ENCODE results near the gene MID1. TPM values are rescaled to one million over a fixed set of nuclear protein-coding genes. Genes with fewer than 3 reads are reported as not detected.

MID1 gene
- polyA plus RNA-seq, 2 of the 4 experiments (the other 2 are of a cell fraction), result 59.5 to 106 TPM

DNA sequence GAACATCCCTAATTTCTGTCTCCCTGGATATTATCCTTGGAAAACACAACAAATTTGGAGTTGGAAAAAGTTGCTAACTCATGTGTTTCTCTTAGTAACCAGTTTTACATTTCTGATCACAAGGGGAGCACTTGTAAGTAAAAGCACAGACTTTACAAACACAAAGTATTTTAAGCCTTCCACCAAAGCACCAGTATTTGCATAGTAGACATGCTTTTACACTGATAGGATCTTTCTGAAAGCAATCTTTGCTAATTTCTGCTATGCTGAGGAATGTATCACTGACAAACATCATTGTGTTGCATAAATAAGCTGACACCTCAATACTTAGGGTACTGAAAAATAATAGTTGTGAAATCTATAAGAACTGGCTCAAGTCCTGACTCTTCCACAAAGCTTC, 100.6 kb downstream of the MID1 start:
- Histone ChIP-seq H3K27ac (peak overlapping the region in 1 of 2 experiments; percentile 22; a peak in 3 of 6 replicates), H3K9me3 (no peaks in the 10 kb centered on the region), H3K4me1 (peaks cover 30% of the 10 kb centered on the region), H3K4me2 (no peak overlapping the region), H3K4me3 (no peak overlapping the region)
- TF ChIP-seq BHLHE40 (IDR thresholded peaks at IDR 0.05; ENCODE audit: low read depth, low read length) (no peak), NFE2L2 (conservative IDR thresholded peaks at IDR 0.05; ENCODE audit: low read length) (no peak), HOXA7 (CRISPR knock-in tag; IDR thresholded peaks at IDR 0.05) (no peak), HDAC2 (IDR thresholded peaks at IDR 0.05) (no peak), MAFK (IDR thresholded peaks at IDR 0.05; ENCODE audit: partially characterized antibody) (peak; percentile 28)
- ChIA-PET POLR2A (no interaction called here), CTCF (no interaction called here)
- DNase-seq (ENCODE audit: low read depth in 1 of 2, low spot score in 1 of 2), result no peak
- FAIRE-seq, result no peak
- no peak for ATAC-seq

DNA sequence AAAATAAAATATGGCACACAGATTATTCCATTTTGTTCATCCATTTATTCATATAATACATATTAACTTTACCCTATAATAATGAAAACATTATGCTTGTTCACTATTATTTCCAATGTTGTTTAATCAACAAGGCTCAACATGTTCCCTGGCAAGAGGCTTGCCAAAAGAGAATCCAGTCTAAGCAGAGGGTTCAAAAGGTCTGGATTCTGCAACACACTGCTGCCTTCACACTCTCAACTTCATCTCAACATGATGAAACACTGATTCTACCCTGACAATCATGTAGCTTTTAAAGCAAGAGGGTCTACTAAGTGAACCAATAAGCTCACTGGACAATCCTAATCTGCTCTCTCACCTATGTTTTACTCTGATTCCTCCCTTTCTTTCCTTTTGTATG, 101.1 kb downstream of the MID1 start:
- ChIA-PET POLR2A (no interaction called here), CTCF (no interaction called here)
- peaks cover 30% of the 10 kb centered on the region for H3K4me1 ChIP-seq
- no peak for DNase-seq (ENCODE audit: low read depth in 1 of 2, low spot score in 1 of 2)
- no peaks in the 10 kb centered on the region for H3K9me3 ChIP-seq
- H3K4me3 ChIP-seq, result no peak overlapping the region
- peak; percentile 18 for FAIRE-seq
- TF ChIP-seq CBX2 (IDR thresholded peaks at IDR 0.05; ENCODE audit: borderline replicate concordance, low read depth) (no peak), ESRRA (IDR thresholded peaks at IDR 0.05; ENCODE audit: borderline replicate concordance, low read length) (no peak), HEYL (CRISPR knock-in tag; IDR thresholded peaks at IDR 0.05) (no peak), ZSCAN20 (CRISPR knock-in tag; IDR thresholded peaks at IDR 0.05) (no peak)
- TF ChIP-seq, protein P1, sequence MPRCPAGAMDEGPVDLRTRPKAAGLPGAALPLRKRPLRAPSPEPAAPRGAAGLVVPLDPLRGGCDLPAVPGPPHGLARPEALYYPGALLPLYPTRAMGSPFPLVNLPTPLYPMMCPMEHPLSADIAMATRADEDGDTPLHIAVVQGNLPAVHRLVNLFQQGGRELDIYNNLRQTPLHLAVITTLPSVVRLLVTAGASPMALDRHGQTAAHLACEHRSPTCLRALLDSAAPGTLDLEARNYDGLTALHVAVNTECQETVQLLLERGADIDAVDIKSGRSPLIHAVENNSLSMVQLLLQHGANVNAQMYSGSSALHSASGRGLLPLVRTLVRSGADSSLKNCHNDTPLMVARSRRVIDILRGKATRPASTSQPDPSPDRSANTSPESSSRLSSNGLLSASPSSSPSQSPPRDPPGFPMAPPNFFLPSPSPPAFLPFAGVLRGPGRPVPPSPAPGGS (IDR thresholded peaks at IDR 0.05), result no peak
- no peak for ATAC-seq
- H3K4me2 ChIP-seq, result no peak overlapping the region
- H3K27ac ChIP-seq, result peak overlapping the region in 1 of 2 experiments; percentile 22; a peak in 3 of 6 replicates

DNA sequence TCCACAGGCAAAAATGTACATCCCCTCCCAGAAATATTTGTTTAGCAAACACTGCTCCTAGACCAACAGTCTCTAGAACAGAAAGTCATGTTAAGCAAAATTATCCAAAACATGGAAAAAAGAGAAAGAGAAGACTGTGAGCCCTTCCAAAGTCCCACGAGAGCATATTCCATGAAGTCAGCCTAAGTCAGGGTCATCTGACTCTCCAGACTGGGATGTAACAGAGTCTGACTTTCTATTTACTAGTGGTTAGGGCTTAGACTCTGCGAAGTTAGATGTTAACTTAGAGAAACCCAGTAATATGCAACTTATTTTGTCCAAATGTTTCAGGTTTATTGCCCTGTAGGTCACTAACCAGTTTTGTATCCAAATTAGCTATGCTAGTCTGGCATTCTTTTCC, 102.3 kb downstream of the MID1 start:
- no peaks in the 10 kb centered on the region for H3K9me3 ChIP-seq
- ChIA-PET POLR2A (no interaction called here), CTCF (no interaction called here)
- peak overlapping the region; percentile 19; the same call in 2 of the 3 replicates for H3K4me2 ChIP-seq
- ATAC-seq, result no peak
- no peak overlapping the region for H3K4me3 ChIP-seq
- no peak for DNase-seq (ENCODE audit: low read depth in 1 of 2, low spot score in 1 of 2)
- peaks cover 35% of the 10 kb centered on the region for H3K4me1 ChIP-seq
- H3K27ac ChIP-seq, result peak overlapping the region; percentile 17 to 52; a peak in 3 of 6 replicates
- WGBS (ENCODE audit: missing lambda C conversion rate), result 59% methylated on average over 2 of the region's 2 CpGs
- TF ChIP-seq, protein P2, sequence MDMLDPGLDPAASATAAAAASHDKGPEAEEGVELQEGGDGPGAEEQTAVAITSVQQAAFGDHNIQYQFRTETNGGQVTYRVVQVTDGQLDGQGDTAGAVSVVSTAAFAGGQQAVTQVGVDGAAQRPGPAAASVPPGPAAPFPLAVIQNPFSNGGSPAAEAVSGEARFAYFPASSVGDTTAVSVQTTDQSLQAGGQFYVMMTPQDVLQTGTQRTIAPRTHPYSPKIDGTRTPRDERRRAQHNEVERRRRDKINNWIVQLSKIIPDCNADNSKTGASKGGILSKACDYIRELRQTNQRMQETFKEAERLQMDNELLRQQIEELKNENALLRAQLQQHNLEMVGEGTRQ (IDR thresholded peaks at IDR 0.05), result no peak
- TF ChIP-seq, protein P3, sequence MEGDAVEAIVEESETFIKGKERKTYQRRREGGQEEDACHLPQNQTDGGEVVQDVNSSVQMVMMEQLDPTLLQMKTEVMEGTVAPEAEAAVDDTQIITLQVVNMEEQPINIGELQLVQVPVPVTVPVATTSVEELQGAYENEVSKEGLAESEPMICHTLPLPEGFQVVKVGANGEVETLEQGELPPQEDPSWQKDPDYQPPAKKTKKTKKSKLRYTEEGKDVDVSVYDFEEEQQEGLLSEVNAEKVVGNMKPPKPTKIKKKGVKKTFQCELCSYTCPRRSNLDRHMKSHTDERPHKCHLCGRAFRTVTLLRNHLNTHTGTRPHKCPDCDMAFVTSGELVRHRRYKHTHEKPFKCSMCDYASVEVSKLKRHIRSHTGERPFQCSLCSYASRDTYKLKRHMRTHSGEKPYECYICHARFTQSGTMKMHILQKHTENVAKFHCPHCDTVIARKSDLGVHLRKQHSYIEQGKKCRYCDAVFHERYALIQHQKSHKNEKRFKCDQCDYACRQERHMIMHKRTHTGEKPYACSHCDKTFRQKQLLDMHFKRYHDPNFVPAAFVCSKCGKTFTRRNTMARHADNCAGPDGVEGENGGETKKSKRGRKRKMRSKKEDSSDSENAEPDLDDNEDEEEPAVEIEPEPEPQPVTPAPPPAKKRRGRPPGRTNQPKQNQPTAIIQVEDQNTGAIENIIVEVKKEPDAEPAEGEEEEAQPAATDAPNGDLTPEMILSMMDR (IDR thresholded peaks at IDR 0.05), result no peak
- TF ChIP-seq, protein P4, sequence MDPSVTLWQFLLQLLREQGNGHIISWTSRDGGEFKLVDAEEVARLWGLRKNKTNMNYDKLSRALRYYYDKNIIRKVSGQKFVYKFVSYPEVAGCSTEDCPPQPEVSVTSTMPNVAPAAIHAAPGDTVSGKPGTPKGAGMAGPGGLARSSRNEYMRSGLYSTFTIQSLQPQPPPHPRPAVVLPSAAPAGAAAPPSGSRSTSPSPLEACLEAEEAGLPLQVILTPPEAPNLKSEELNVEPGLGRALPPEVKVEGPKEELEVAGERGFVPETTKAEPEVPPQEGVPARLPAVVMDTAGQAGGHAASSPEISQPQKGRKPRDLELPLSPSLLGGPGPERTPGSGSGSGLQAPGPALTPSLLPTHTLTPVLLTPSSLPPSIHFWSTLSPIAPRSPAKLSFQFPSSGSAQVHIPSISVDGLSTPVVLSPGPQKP (IDR thresholded peaks at IDR 0.05; ENCODE audit: low read depth, low read length), result no peak
- TF ChIP-seq CHD4 (IDR thresholded peaks at IDR 0.05; ENCODE audit: borderline replicate concordance) (no peak), CBX8 (IDR thresholded peaks at IDR 0.05) (no peak), CEBPB (IDR thresholded peaks at IDR 0.05) (no peak), ZSCAN20 (CRISPR knock-in tag; IDR thresholded peaks at IDR 0.05) (no peak)
- TF ChIP-seq, protein P5, sequence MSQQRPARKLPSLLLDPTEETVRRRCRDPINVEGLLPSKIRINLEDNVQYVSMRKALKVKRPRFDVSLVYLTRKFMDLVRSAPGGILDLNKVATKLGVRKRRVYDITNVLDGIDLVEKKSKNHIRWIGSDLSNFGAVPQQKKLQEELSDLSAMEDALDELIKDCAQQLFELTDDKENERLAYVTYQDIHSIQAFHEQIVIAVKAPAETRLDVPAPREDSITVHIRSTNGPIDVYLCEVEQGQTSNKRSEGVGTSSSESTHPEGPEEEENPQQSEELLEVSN (IDR thresholded peaks at IDR 0.05; ENCODE audit: borderline replicate concordance, low read depth), result no peak
- FAIRE-seq, result peak; percentile 23
